IMR-90 (cell line): Measurements from ENCODE around the gene MLLT3.

ENCODE experiments used
- BHLHE40 ChIP-seq: fragments of 150-350 bp; IDR thresholded peaks from 2 replicates; pipeline ENCODE4 v1.6.1; 2016; ENCODE audit warnings: mild to moderate bottlenecking, low read depth, low read length
- CEBPB ChIP-seq: IDR thresholded peaks from 2 replicates; pipeline ENCODE4 v1.6.1; 2012; ENCODE audit warnings: low read depth, low read length, improper control_type of control experiment
- CHD1 ChIP-seq: IDR thresholded peaks from 2 replicates; pipeline ENCODE4 v1.6.1; 2012; ENCODE audit warnings: low read depth, low read length, improper control_type of control experiment
- MAFK ChIP-seq: IDR thresholded peaks from 2 replicates; pipeline ENCODE4 v1.6.1; 2012; ENCODE audit warnings: low read depth, low read length, improper control_type of control experiment
- MAZ ChIP-seq: IDR thresholded peaks from 2 replicates; pipeline ENCODE4 v1.6.1; 2012; ENCODE audit warnings: low read depth, mild to moderate bottlenecking, low read length, improper control_type of control experiment, moderate library complexity, borderline replicate concordance
- MXI1 ChIP-seq: IDR thresholded peaks from 2 replicates; pipeline ENCODE4 v1.6.1; 2012; ENCODE audit warnings: low read depth, mild to moderate bottlenecking, low read length, moderate library complexity, borderline replicate concordance
- NFE2L2 ChIP-seq: fragments of 150-350 bp; IDR thresholded peaks from 2 replicates; pipeline ENCODE4 v1.6.1; 2016; ENCODE audit warnings: low read depth, mild to moderate bottlenecking, low read length
- POLR2A ChIP-seq: IDR thresholded peaks from 2 replicates; pipeline ENCODE4 v1.6.1; 2012; ENCODE audit warnings: mild to moderate bottlenecking, low read depth, low read length
- RAD21 ChIP-seq: IDR thresholded peaks from 2 replicates; pipeline ENCODE4 v1.6.1; 2012; ENCODE audit warnings: low read length, improper control_type of control experiment
- RCOR1 ChIP-seq: IDR thresholded peaks from 2 replicates; pipeline ENCODE4 v1.6.1; 2012; ENCODE audit warnings: mild to moderate bottlenecking, low read length, improper control_type of control experiment; ENCODE audit not compliant: insufficient replicate concordance
- RFX5 ChIP-seq: IDR thresholded peaks from 2 replicates; pipeline ENCODE4 v1.8.0; 2012; ENCODE audit warnings: low read depth, mild to moderate bottlenecking, low read length, moderate library complexity
- SMC3 ChIP-seq: fragments of 150-350 bp; IDR thresholded peaks from 2 replicates; pipeline ENCODE4 v1.6.1; 2016; ENCODE audit warnings: low read depth, mild to moderate bottlenecking, antibody characterized with exemption, low read length, moderate library complexity
- TF ChIP-seq, protein P1 (sequence below): conservative IDR thresholded peaks from 2 replicates; pipeline ENCODE4 v1.5.1; 2012; ENCODE audit warnings: mild to moderate bottlenecking, low read depth, low read length, improper control_type of control experiment
- TF ChIP-seq, protein P2 (sequence below): fragments of 150-350 bp; IDR thresholded peaks from 2 replicates; pipeline ENCODE4 v1.6.1; 2016; ENCODE audit warnings: low read depth, mild to moderate bottlenecking, low read length, moderate library complexity, borderline replicate concordance

DNA sequence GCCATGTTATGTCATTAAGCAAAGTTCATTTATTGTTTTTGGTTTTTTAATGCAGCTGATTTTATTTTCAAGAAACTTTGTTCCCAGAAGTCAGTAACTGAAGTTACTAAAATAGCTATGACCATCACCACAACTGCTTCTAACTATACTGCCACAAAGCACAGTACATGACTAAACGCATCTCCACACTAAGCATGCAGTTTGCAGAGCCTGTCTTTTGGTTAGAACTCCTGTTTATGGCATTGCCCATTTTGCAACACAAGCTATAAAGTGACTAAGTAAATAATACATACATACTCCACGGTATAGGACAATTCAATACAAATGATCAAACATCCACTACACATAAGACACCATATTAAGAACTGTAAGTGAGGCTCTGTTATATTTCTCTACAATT is 109.7 kb downstream of the MLLT3 start:
- TF ChIP-seq, protein P1, sequence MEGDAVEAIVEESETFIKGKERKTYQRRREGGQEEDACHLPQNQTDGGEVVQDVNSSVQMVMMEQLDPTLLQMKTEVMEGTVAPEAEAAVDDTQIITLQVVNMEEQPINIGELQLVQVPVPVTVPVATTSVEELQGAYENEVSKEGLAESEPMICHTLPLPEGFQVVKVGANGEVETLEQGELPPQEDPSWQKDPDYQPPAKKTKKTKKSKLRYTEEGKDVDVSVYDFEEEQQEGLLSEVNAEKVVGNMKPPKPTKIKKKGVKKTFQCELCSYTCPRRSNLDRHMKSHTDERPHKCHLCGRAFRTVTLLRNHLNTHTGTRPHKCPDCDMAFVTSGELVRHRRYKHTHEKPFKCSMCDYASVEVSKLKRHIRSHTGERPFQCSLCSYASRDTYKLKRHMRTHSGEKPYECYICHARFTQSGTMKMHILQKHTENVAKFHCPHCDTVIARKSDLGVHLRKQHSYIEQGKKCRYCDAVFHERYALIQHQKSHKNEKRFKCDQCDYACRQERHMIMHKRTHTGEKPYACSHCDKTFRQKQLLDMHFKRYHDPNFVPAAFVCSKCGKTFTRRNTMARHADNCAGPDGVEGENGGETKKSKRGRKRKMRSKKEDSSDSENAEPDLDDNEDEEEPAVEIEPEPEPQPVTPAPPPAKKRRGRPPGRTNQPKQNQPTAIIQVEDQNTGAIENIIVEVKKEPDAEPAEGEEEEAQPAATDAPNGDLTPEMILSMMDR: no peak
- TF ChIP-seq RFX5 (no peak), CEBPB (no peak), POLR2A (no peak), CHD1 (no peak), RAD21 (no peak), RCOR1 (no peak), SMC3 (no peak), MAZ (no peak), MXI1 (no peak), NFE2L2 (no peak), MAFK (no peak), BHLHE40 (no peak)
- TF ChIP-seq, protein P2, sequence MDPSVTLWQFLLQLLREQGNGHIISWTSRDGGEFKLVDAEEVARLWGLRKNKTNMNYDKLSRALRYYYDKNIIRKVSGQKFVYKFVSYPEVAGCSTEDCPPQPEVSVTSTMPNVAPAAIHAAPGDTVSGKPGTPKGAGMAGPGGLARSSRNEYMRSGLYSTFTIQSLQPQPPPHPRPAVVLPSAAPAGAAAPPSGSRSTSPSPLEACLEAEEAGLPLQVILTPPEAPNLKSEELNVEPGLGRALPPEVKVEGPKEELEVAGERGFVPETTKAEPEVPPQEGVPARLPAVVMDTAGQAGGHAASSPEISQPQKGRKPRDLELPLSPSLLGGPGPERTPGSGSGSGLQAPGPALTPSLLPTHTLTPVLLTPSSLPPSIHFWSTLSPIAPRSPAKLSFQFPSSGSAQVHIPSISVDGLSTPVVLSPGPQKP: no peak
